ENCODE results near the gene IRGC. TPM values are rescaled to one million over a fixed set of nuclear protein-coding genes. Genes with fewer than 3 reads are reported as not detected.

Gene IRGC
- polyA plus RNA-seq, 1 donor = not detected

DNA sequence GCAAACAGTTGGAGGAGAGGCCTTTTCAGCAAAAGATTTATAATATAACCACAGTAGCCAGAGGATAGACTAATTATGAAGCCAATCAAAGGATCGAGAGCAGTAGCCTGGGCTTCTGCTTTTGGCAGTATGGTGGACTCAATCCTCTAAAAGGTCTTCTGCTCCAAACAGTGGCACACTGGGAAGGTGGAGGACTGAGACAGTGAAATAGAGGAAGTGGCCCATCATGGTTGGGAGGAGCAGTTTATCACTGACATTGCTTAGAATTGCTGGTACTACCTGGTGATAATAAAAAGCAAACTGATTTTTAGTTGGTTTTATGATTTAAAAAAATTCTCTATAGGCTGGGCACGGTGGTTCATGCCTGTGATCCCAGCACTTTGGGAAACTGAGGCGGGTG lies 25.0 kb upstream of the IRGC start:
- DNase-seq = no peak

DNA sequence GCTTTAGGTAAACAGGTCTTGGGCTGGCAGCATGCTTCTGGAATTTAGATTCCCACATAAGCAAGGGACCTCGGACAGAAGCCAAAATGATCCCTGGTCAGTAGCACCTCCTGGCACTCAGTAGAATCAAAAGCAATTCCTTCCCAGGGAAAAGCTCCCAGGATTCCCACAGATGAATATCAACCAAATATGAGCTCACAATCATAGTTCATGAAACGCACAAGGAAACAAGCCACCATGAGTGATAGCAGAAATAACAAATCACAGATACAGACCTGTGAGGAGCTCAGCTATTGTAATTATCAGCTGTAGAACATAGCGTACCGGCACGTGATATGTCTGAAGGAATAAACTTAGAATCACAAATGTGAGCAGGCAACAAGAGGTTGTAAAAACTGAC lies 24.1 kb upstream of the IRGC start:
- no peak for DNase-seq

DNA sequence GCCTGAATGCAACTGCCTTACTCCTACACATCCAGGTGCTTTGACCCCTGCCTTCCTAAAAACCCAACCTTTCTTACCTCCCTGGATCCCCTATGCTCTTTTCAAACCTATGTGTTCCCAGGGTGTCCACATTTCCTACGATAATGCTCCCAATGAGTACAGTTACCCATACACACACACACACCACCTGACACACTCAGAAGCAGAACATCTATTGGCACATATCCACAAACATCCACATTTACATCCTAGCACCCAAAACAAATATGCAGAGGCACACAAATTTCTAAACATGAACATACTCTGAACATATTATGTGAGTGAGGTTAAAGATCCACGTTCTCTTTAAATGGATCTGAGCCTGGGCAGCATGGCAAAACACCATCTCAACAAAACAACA lies 23.5 kb upstream of the IRGC start:
- no peak for DNase-seq

DNA sequence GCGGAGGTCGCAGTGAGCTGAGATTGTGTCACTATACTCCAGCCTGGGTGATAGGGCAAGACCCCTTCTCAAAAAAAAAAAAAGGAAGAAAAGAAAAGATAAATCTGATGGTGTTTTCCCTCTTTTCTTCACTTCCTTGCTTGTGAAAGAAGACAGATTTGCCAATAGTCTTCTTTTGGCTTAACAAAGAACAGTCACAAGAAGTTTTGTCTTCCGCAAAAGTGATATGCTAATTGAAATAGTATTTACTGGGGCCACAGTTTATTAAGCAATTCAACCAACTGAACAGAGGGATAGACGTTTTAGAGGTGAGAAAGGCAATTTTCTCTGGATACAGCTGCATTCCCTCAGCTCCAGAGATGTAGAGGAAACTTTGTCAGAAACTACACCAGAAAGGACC lies 23.0 kb upstream of the IRGC start:
- DNase-seq = no peak

DNA sequence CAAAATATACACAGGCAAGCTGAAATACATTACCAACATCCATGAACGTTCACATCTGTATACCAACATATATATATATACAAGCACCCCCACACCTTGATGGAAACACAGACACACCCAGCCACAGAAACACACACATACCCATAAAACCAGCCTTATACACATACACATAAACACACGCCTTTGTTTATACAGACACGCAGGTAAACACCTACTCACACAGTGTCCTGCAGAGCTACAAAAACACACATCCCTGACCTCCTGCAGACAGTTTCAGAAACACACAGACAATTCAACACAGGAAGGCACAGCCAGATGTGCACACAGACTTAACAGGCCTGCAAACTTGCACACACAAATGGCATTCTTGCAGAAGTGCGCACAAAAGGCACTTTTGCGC lies 21.3 kb upstream of the IRGC start:
- DNase-seq = no peak

DNA sequence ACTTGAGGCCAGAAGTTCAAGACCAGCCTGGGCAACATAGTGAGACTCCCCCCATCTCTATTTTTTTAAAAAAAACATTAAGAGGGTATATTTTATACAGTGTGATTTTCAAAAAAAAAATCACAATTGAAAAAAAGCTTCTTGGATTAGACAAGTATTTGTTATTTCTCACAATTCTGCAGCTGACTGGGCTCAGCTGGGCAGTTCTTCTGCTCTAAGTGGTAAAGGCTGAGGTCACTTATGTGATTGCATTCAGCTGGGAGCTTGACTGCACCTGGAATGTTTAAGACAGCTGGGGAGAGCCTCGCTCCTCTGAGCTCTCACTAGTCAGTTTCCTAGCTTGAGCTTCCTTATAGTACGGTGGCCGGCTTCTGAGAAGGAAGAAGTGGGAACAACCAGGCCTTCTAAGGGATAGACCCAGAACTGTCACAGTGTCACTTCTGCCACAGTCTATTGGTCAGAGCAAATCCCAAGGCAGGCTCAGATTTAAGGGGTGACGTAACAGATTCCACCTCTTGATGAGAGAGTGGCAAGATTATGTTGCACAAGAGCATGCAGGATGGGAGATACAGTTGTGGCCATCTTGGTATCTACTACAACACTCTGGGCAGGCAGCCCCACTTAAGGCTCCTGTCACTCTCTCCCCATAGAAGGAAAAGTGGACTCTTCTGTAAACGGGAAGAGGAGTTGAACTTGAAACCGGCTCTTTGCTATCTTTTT lies 19.7 kb upstream of the IRGC start:
- no peak for DNase-seq

DNA sequence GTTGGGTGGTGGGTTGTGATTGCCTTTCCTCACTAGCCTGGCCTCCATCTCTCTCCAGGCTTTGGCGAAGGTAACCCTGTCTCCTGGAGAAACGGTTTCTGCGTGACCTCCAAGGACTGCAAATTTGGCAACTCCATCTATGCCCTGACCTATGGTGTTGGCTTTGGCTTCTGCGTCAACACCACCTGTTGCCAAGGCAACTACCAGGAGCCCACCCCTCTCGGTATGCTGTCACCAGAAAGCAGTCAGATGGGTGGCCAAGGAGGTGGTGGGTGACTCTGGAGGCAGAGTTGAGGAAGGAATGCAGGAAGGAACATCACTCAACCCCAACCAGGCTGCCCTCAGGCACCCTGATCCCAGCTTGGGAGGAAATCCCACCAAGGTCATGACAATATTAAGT lies 18.6 kb upstream of the IRGC start:
- no peak for DNase-seq

DNA sequence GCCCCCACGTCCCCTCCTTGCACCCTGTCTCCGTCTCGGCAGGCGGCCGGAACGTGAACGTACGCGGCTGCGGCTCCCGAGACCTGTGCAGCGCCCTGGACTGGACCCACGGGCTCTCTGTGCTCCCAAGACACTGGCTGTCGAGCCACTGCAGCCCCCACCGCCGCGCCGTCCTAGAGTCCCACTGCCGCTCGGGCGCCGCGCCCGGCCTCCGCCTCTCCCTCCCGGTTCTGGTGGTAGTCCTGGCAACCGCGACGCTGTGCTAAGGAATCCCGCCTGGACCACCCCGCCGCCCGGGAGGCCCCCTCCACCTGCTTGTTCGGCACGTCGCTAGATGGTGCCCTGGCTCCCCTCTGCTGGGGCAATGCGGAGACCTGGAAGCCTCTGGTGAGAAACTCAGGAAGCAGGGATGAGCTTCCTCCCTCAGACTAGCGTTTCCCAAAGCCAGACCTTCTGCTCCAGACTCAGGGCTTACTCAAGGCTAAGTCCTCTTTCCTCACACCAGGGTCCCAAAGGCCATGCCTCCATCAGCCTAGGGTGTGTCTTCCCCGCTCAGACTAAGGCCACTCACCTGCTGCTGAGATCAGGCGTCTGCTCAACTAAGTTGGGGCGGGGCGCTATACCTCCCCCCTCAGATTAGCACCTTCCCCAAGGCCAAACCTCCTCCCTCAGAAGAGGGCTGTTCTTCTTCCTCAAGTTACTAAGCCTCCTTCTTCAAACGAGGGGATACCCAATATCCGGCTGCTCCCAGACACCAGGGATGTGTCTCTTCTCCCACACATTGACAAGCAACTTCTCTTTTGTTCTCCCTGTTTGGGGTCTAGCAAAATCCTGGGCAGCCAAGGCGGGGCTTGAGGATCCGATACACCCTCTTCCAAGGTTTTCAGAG lies 16.1 kb upstream of the IRGC start:
- DNase-seq = peak; percentile 68

DNA sequence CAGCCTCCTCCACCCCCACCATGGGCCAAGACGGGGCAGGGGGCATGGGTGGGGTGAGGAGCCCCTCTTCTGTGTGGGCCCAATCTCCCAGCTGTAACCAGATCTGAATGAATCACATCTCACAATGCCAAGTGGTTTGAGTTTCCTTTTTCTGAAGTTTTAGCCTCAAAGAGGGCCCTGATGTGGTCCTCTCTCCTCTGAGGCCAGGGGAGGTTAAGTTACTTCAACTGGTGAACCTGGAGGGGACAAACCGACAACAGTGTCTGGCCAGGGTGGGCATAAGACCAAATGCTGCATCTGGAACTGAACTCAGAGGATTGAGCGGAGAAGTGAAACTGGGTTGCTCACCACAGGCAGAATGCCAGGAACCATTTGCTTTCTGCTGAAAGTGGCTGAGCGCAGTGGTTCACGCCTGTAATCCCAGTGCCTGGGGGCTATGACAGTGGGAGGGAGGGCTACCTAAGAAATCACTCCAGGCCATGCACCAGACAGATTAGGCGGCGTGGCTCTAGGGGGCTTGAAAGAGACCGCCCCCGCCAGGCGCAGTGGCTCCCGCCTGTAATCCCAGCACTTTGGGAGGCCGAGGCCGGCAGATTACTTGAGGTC lies 15.4 kb upstream of the IRGC start:
- DNase-seq = no peak

DNA sequence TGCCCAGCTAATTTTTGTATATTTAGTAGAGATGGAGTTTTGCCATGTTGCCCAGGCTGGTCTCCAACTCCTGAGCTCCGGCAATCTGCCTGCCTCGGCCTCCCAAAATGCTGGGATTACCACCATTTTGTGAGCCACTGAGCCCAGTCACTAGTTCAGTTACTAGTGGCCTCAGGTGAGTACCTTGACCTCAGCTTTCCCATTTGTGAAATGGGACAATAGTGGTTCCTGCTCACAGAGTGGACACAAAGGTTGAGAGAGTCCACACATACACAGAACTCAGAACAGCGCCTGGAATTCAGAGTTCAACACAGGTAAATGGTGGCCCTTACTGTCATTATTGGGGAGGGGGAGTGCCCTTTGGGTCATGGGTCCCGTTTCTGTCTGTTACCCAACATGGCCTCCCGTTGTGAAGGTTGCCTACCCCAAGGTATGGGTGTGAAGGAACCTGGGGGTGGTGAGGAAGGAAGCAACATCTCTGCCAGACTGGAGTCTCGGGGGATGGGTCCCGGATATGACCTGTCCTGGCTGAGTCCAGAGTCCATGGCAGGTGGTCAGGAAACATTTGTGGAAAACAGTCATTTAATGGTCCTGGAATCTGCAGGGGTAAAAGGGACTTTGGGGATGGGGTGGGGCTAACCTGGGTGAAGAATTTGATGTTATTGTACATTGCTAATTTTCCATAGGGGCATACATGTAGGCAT lies 11.7 kb upstream of the IRGC start:
- no peak for DNase-seq

DNA sequence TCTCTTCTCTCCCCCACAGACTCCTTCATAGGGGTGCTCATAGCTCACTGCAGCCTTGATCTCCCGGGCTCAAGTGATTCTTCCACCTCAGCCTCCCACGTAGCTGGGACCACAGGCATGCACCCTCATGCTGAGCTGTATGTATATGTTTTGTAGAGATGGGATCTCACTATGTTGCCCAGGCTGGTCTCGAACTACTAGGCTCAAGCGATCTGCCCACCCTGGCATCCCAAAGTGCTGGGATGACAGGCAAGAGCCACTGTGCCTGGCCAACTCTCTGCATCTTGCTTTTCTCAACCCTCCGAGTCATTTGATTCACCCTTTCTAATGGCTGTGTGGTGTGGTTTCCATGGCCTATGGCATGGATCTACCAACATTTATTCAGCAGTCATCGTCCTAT lies 10.1 kb upstream of the IRGC start:
- no peak for DNase-seq

DNA sequence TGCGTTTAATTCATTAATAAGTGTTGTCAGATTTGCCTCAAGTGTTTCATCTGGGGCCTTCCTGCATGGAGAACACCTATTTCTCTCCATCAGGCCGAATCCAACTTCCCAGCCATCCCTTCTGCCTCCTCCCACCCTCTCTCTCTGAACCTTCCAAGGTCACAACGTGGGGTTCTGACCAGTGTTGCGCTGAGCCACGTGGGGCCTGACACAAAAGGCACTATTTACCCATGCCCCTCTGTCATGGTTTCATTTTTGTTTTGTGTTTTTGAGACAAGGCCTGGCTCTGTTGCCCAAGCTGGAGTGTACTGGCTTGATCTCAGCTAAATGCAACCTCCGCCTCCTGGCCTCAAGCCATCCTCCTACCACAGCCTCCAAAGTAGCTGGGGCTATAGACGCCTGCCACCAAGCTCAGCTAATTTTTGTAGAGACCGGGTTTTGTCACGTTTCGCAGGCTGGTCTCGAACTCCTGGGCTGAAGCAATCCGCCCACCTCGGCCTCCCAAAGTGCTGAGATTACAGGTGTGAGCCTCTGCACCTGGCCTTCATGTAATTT lies 8.6 kb upstream of the IRGC start:
- DNase-seq = no peak

DNA sequence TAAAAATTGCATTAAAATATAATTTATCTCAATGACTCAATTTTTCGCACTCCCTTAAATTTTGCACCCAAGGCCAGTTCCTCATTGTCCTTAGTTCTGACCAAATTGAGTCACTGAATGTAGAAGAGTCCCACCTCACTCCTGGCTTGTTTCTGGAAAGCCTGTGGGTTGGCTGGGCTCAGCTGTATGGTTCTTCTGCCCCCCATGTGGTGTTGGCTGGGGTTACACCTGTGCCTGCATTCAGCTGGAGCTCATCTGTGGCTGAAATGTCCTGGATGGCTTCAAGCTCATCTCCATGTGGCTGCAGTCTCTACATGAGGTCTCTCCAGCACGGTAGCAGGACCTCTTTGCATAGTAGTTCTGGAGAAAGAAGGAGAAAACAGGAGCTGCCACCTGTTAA lies 7.2 kb upstream of the IRGC start:
- DNase-seq = no peak

DNA sequence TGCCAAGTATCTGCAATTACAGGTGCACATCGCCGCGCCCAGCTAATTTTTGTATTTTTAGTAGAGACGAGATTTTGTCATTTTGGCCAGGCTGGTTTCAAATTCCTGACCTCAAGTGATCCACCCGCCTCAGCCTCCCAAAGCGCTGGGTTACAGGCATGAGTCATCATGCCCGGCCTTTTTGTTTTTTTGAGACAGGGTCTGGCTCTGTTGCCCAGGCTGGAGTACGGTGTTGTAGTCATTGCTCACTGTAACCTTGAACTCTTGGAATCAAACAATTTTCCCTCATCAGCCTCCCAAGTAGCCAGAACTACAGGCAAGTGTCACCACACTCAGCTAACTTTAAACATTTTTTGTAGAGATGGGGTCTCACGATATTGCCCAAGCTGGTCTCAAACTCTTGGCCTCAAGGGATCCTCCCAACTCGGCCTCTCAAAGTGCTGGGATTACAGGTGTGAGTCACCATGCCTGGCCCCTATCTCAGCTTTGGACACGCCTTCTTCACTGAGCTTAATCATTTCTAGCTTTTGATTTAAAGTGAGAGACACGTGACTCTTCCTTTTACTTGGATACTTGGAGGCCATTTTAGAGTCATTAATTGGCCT lies 4.0 kb upstream of the IRGC start:
- DNase-seq = no peak

DNA sequence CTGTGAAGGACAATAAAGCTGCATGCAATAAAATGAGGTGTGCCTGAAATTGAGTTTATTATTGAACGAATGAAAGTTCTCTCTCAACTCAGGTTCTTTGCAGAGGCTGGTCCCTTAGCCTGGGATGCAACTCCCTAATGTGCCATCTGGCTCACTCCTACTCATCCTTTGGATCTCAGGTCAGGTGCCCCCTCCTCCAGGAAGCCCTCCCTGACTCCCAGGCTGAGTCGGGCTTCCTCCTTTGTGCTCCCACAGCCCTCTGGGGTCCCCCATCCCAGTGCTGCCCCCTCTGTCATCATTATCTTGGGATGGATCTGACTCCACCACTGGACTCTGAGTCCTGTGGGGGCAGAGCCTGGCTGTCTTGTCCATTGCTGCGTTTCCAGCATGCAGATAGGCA lies 2.7 kb upstream of the IRGC start:
- DNase-seq = no peak

DNA sequence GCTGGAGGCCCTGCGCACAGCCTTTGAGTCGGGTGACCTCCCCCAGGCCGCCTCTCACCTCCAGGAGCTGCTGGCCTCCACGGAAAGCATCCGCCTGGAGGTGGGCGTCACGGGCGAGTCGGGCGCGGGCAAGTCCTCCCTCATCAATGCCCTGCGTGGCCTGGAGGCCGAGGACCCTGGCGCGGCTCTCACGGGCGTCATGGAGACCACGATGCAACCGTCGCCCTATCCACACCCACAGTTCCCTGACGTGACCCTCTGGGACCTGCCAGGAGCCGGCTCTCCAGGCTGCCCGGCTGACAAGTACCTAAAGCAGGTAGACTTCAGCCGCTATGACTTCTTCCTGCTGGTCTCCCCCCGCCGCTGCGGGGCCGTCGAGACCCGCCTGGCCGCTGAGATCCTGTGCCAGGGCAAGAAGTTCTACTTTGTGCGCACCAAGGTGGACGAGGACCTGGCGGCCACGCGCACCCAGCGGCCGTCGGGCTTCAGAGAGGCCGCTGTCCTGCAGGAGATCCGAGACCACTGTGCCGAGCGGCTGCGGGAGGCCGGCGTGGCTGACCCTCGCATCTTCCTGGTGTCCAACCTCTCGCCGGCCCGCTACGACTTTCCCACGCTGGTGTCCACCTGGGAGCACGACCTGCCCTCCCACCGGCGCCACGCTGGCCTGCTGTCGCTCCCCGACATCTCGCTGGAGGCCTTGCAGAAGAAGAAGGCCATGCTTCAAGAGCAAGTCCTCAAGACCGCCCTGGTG lies 2.9 kb downstream of the IRGC start:
- no peak for DNase-seq

DNA sequence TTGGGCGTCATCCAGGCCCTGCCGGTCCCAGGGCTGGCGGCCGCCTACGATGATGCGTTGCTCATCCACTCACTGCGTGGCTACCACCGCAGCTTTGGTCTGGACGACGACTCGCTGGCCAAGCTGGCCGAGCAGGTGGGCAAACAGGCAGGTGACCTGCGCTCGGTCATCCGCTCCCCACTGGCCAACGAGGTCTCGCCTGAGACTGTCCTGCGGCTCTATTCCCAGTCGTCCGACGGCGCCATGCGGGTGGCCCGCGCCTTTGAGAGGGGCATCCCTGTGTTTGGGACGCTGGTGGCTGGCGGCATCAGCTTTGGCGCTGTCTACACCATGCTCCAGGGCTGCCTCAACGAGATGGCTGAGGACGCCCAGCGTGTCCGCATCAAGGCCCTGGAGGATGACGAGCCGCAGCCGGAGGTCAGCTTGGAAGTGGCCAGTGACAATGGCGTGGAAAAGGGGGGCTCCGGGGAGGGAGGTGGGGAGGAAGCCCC lies 3.5 kb downstream of the IRGC start:
- DNase-seq = no peak

DNA sequence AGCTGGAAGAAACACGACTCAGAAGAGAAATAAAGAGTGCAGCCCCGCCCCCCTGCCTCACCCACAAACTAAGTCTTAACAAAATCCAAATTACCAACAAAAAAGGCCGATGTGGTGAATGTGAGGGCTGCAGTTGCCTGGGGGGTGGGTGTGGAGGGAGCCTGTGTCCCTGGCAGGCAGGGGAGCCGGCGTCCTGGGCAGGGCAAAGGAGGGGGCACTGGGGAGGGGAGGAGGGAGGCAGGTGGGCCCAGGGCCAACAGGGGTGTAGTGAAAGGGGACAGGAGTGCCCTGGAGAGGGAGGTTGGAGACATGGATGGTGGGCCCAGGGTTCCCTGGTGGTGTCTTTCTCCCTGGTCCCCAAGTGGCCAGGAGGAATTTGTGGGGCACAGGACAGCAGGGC lies 4.0 kb downstream of the IRGC start:
- no peak for DNase-seq

DNA sequence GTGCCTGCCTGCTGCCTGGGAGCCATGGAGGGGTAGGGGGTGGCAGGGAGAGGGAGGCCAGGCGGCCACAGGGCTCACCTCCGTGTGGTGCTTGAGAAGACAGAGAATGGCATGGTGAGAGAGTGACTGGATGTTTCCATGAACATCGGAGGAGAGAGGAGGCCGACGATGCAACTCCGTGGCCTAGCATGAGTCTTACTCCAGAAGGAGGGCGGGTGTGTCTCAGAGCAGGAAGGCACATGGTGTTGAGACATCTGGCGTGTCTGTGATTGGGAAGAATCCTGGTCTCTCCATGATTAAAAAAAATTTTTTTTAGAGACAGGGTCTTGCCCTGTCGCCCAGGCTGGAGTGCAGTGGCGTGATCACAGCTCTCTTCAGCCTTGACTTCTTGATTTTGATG lies 5.1 kb downstream of the IRGC start:
- DNase-seq = no peak

DNA sequence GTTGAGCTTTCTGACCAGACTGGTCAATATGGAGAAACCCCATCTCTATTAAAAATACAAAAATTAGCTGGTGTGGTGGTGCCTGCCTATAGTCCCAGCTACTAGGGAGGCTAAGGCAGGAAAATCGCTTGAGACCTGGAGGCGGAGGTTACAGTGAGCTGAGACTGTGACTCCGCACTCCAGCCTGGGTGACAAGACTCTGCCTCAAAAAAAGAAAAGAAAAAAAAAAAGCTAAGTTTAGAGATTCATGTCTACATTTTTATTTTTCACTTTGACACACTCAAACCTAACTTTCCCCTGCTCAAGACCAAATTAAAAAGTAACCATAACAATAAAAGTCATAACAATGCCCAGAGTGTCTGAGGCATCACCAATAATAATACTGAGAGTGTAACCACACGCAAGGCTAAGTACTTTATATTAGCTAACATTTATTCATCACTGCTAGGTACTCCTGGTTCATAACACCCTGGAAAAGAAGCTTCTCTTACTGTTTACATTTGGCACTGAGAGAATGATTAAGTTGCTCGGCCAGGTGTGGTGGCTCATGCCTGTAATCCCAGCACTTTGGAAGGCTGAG lies 5.7 kb downstream of the IRGC start:
- no peak for DNase-seq

DNA sequence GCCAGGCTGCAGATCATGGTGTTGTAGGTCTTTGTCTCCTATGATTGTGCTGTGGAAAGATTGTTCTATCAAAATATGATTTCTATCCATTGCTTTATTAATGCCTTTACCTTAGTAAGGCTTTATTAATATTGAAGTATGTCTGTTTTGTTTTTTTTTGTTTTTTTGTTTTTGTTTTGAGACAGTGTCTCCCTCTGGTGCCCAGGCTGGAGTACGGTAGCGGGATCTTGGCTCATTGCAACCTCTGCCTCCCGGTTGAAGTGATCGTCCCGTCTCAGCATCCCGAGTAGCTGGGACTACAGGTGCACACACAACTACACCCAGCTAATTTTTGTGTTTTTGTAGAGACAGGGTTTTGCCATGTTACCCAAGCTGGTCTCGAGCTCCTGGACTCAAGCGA lies 7.7 kb downstream of the IRGC start:
- DNase-seq = no peak
